GM18858 (cell line): ENCODE results near the gene NKAIN1.

ENCODE experiments used
- ATAC-seq: cut with Tn5 transposase; IDR thresholded peaks from one replicate; pipeline ENCODE4 v1.9.1; 2021; ENCODE audit not compliant: unreplicated experiment

NKAIN1 gene

GRCh38 chr1:31234123-31234708 is 5.5 kb downstream of the NKAIN1 start:
- no peak for ATAC-seq

GRCh38 chr1:31232689-31233088 is 7.0 kb downstream of the NKAIN1 start:
- no peak for ATAC-seq

DNA sequence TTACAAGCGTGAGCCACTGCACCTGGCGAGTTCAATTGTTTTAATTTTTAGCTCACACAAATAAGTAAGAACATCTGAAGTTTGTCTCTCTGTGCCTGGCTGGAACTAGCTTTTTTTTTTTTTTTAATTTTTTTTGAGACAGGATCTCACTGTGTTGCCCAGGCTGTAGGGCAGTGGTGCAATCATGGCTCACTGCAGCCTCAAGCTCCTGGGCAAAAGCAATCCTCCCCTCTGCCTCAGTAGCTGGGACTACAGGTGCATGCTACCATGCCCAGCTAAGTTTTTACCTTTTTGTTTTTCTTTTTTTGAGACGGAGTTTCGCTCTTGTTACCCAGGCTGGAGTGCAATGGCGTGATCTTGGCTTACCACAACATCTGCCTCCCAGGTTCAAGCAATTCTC is 7.9 kb downstream of the NKAIN1 start:
- ATAC-seq, result no peak

- no peak for ATAC-seq
Measured at GRCh38 chr1:31230378-31230777, 9.3 kb downstream of the NKAIN1 start.

GRCh38 chr1:31228986-31229385 is 10.7 kb downstream of the NKAIN1 start:
- no peak for ATAC-seq

DNA sequence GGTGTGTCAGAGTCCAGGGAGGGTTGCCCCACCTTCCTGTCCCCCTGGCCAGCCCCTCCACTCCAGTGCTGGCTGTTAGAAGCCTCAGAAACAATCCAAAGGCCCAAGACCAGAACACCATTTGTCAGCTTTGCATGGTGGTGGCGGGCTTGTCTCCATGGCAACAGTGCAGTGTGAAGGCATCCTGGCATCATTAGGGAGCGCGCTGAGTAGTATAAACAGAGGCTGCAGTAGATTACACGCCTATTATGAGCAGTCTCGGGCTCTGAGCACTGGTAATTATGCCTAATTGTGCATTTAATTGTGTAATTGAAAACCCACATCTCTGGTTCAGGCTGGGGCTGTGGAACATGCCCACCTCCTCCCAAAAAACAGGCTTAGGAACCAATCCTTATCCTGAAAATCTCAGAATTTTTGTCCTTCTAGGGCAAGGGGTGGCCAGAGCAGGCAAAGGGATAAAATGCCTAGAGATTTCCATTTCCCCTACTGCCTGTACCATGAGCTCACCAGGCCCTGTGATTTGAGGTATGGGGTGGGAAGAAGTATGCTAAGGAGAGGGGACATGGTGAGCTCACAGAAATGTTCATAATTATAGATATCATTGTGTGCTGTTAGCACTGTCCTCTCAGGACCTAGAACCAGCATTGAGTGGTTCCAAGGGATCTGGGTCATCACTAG is 11.7 kb downstream of the NKAIN1 start:
- no peak for ATAC-seq

GRCh38 chr1:31224068-31224467 is 15.6 kb downstream of the NKAIN1 start:
- ATAC-seq, result no peak

GRCh38 chr1:31222176-31222575 is 17.5 kb downstream of the NKAIN1 start:
- ATAC-seq, result no peak

- no peak for ATAC-seq
Measured at GRCh38 chr1:31221072-31221471, 18.6 kb downstream of the NKAIN1 start.

GRCh38 chr1:31219489-31219888 is 20.2 kb downstream of the NKAIN1 start:
- no peak for ATAC-seq

GRCh38 chr1:31218705-31219104 is 21.0 kb downstream of the NKAIN1 start:
- no peak for ATAC-seq

DNA sequence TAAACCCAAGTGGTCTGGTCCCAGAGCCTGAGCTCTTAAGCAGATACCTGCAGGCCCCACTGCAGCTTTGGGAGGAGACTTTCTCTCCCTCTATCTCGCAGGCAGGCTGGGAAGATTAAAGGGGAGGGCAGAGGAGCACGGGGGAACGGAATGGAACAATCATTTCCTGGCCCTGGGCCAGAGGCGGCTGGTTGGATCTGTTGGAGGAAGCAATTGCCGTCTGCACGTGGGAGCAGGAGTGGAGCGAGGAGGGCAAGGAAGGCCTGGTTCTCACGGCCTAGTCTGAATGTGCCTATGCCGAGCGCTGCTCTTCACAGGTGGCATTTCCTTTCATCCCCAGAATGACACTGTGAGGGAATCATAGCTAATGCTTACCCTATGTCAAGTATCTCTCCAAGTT is 23.7 kb downstream of the NKAIN1 start:
- ATAC-seq, result no peak

DNA sequence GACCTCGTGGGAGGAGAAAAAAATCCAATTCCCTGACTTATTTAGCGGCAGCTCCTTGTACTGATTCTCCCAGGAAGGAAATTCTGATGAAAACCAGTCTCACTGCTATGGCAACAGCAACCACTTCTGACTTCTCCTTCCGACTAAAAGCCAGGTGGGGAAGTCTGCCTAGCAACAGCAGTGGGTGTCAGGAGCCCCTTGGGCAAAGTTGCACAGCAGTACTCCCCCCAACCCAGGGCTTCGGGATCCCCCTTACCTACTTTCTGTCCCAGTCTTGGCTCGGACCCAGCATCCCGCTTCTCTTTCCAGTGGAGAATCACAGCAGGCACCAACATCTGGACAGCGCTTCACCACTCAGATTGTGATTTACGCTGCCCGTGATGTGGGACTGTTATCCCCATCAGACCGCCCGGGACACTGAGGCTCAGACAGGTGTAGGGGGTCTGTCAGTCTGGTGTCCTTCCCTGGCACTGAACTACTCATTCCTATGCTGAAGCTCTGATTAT is 24.6 kb downstream of the NKAIN1 start:
- no peak for ATAC-seq

GRCh38 chr1:31214316-31215064 is 25.2 kb downstream of the NKAIN1 start:
- no peak for ATAC-seq

DNA sequence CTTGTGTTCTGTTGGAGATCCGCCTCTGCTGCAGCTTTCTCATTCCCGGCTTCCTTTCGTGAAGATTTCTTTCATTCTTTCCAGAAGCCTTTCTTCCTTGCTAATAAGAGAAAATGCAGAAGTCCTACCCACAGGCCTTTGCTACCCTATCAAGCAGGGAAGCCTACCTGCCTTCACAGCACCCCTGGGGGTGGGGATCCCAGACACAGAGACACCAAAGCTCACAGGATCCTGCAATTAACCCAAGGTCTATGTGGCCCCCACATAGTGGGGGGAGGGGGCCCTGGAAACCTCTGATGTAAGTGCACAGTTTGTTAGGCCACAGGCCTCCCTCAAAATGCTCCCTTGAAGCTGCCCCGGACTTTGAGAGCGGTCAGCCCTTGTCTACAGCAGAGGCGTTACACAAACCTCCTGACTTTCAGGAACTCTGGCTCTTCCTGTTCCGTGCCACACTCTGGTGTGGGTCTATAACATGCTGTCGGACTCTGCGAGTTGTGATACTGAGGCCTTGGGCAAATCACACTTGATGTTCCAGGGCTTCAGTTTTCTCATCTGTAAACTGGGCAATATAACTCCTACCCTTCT is 31.2 kb downstream of the NKAIN1 start:
- ATAC-seq, result no peak

DNA sequence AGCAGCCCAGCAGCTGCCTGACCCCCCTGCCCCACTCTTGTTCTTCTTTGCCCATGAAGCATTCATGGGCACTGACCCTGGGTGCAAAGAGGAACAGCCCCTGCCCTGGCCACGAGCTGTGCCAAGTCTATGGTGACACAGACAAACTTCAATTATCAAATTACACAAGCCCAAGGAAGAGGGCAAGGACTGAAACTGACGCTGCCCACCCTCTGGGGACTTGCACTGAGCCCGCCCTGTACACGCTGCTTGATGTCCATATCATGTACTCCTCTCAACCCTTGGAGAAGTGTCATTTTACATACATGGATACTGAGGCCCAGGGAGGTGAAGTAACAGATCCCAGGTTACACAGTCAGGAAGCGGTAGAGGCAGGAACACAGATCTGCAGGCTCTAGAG is 32.1 kb downstream of the NKAIN1 start:
- ATAC-seq, result no peak

DNA sequence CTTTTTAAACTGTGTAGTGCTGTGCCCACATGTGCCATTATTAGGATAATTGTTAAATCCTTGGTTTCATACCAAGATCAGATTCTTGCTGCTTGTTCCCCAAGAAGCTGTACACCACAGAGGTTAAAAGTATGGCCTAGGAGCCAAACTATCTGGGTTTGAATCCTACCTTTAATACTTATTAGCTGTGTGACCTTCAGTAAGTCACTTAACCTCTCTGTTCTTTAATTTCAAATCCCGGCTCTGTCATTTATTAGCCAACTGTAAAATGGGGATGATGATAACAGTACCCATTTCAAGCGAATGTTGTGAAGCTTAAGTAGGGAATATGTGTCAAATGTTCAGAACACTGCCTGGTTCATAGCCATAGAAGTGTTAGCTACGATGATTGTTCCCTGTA is 32.6 kb downstream of the NKAIN1 start:
- ATAC-seq, result no peak

- ATAC-seq, result no peak
Measured at GRCh38 chr1:31203215-31203614, 36.5 kb downstream of the NKAIN1 start.

DNA sequence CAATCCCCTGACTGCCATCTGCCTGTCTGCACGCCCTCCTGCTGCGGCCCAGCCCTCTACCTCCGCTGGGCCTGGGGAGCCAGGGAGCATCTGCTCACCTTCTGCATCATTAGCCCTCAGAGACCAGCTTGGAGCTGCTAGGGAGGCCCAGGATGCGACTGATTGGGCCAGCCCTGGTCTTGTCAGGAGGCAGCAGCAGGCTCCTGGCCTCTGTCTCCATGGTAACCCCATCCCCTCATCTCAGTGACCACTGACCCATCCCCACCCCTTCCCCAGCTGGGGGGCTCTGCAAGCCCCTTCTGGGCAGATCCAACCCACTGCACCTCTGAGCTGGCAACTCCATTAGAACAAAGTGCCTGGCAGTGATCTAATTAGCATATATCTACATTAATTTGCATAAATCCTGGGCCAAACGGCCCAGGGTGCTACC is 37.7 kb downstream of the NKAIN1 start:
- no peak for ATAC-seq

DNA sequence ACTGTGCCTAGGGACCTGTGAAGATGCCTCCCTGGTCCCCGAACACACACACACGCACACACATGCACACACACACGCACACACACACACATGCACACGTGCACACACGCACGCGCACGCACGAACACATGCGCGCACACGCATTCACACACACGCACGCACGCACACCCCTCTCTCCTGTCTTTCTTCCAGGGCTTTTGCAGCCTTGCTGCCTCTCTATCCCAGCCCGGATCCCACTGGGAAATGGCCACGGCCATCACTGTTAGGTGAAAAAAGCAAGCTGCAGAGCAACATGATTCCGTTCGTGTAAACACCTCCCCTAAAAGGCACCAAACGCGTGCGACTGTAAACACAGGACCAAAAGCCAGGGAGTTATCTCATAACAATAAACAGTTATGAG is 39.7 kb downstream of the NKAIN1 start:
- no peak for ATAC-seq

DNA sequence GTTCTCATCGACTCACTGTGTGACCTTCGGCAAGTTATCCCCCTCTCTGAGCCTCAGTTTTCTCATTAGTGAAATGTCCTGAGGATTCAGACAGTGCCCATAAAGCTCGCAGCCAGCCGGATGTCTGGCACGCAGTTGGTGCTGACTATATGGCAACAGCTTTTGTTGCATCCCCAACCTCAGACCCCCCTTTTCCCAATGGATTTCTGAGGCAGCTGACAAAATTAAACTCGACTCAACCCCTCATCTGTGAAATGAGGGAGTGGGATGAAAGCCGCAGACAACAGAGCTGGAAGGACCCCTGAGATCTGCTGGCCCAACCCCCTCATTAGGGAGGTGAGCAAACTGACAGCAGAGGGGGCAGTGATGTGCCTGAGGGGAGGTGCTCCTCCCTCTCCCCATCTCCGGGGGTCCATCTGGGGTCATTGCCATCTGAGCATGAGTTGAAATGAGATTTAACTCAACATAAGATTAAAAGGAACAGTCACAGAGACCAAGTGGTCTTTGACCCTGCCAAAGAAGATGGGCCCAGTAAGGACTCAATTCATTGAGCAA is 40.4 kb downstream of the NKAIN1 start:
- ATAC-seq, result no peak
